Measurements from ENCODE around the gene DTNBP1. TPM values are rescaled to one million over a fixed set of nuclear protein-coding genes. Genes with fewer than 3 reads are reported as not detected.

DTNBP1 gene
- 17.2 and 19.2 TPM in 2 replicates for total RNA-seq

- peaks cover 14% of the 10 kb centered on the region for H3K27me3 Mint-ChIP-seq (ENCODE audit: insufficient read depth)
- DNase-seq (ENCODE audit: low spot score) = peak; percentile 85
- H3K27ac Mint-ChIP-seq = peak within 1 kb of the TSS; percentile 77
- peak within 1 kb of the TSS; percentile 81 for H3K4me3 Mint-ChIP-seq
- peaks cover 13% of the 10 kb centered on the region for H3K36me3 Mint-ChIP-seq (ENCODE audit: low read depth)
- peaks cover 24% of the 10 kb centered on the region for H3K4me1 Mint-ChIP-seq (ENCODE audit: low read depth)
- intact Hi-C loops (cut with micrococcal nuclease) = loop anchor here (2.0 kb wide), 2 partner anchors 34 to 466 kb away; partner anchors contain the start of gene MYLIP
- no peaks in the 10 kb centered on the region for H3K9me3 Mint-ChIP-seq
Observed at GRCh38 chr6:15662326-15663129, at the start of gene DTNBP1. DTNBP1 (minus strand) TSS chr6:15663028; CDS start chr6:15662869, 159 bp downstream.

GRCh38 chr6:15709651-15710269, 46.9 kb upstream of the DTNBP1 start:
- no peak overlapping the region for H3K27ac Mint-ChIP-seq

GRCh38 chr6:15708231-15708630, 45.4 kb upstream of the DTNBP1 start:
- no peak for DNase-seq (ENCODE audit: low spot score)
- H3K36me3 Mint-ChIP-seq (ENCODE audit: low read depth) = no peaks in the 10 kb centered on the region
- intact Hi-C loops (cut with micrococcal nuclease) = no loop called here
- H3K4me3 Mint-ChIP-seq = no peak overlapping the region
- peaks cover 8% of the 10 kb centered on the region for H3K27me3 Mint-ChIP-seq (ENCODE audit: insufficient read depth)
- H3K27ac Mint-ChIP-seq = no peak overlapping the region
- peaks cover 3% of the 10 kb centered on the region for H3K9me3 Mint-ChIP-seq
- H3K4me1 Mint-ChIP-seq (ENCODE audit: low read depth) = no peaks in the 10 kb centered on the region

More at GRCh38 chr6:15709651-15710269, 46.9 kb upstream of the DTNBP1 start:
- no peak for DNase-seq (ENCODE audit: low spot score)
- intact Hi-C loops (cut with micrococcal nuclease) = no loop called here
- Mint-ChIP-seq H3K36me3 (ENCODE audit: low read depth) (no peaks in the 10 kb centered on the region), H3K27me3 (ENCODE audit: insufficient read depth) (peaks cover 8% of the 10 kb centered on the region), H3K4me1 (ENCODE audit: low read depth) (peaks cover 6% of the 10 kb centered on the region), H3K4me3 (no peak overlapping the region), H3K9me3 (no peaks in the 10 kb centered on the region)

- no peaks in the 10 kb centered on the region for H3K36me3 Mint-ChIP-seq (ENCODE audit: low read depth)
- H3K4me1 Mint-ChIP-seq (ENCODE audit: low read depth) = no peaks in the 10 kb centered on the region
- intact Hi-C loops (cut with micrococcal nuclease) = no loop called here
- peaks cover 11% of the 10 kb centered on the region for H3K27me3 Mint-ChIP-seq (ENCODE audit: insufficient read depth)
- DNase-seq (ENCODE audit: low spot score) = no peak
- H3K4me3 Mint-ChIP-seq = no peak overlapping the region
- no peak overlapping the region for H3K27ac Mint-ChIP-seq
- peaks cover 3% of the 10 kb centered on the region for H3K9me3 Mint-ChIP-seq
Observed at GRCh38 chr6:15705981-15706380, 43.2 kb upstream of the DTNBP1 start.

GRCh38 chr6:15698471-15698870, 35.6 kb upstream of the DTNBP1 start:
- Mint-ChIP-seq H3K36me3 (ENCODE audit: low read depth) (no peaks in the 10 kb centered on the region), H3K4me3 (no peak overlapping the region), H3K27me3 (ENCODE audit: insufficient read depth) (peaks cover 6% of the 10 kb centered on the region), H3K4me1 (ENCODE audit: low read depth) (no peaks in the 10 kb centered on the region), H3K9me3 (no peaks in the 10 kb centered on the region), H3K27ac (no peak overlapping the region)
- intact Hi-C loops (cut with micrococcal nuclease) = no loop called here
- no peak for DNase-seq (ENCODE audit: low spot score)

- intact Hi-C loops (cut with micrococcal nuclease) = no loop called here
- Mint-ChIP-seq H3K4me1 (ENCODE audit: low read depth) (no peaks in the 10 kb centered on the region), H3K27ac (no peak overlapping the region), H3K36me3 (ENCODE audit: low read depth) (no peaks in the 10 kb centered on the region), H3K4me3 (no peak overlapping the region), H3K9me3 (no peaks in the 10 kb centered on the region), H3K27me3 (ENCODE audit: insufficient read depth) (peaks cover 6% of the 10 kb centered on the region)
- DNase-seq (ENCODE audit: low spot score) = no peak
Observed at GRCh38 chr6:15697895-15698294, 35.1 kb upstream of the DTNBP1 start.

GRCh38 chr6:15691250-15691869, 28.5 kb upstream of the DTNBP1 start:
- Mint-ChIP-seq H3K27ac (no peak overlapping the region), H3K27me3 (ENCODE audit: insufficient read depth) (peaks cover 7% of the 10 kb centered on the region), H3K4me1 (ENCODE audit: low read depth) (peaks cover 16% of the 10 kb centered on the region), H3K36me3 (ENCODE audit: low read depth) (no peaks in the 10 kb centered on the region), H3K4me3 (no peak overlapping the region), H3K9me3 (no peaks in the 10 kb centered on the region)
- intact Hi-C loops (cut with micrococcal nuclease) = loop anchor here (1.0 to 5.0 kb wide), 9 partner anchors 41 to 515 kb away; partner anchors contain the start of gene MYLIP
- DNase-seq (ENCODE audit: low spot score) = peak; percentile 76

GRCh38 chr6:15690510-15690909, 27.7 kb upstream of the DTNBP1 start:
- no peaks in the 10 kb centered on the region for H3K36me3 Mint-ChIP-seq (ENCODE audit: low read depth)
- H3K4me3 Mint-ChIP-seq = no peak overlapping the region
- no peak for DNase-seq (ENCODE audit: low spot score)
- H3K4me1 Mint-ChIP-seq (ENCODE audit: low read depth) = peaks cover 16% of the 10 kb centered on the region
- intact Hi-C loops (cut with micrococcal nuclease) = loop anchor here (2.0 to 5.0 kb wide), 4 partner anchors 42 to 297 kb away; no protein-coding TSS in a partner anchor
- H3K27me3 Mint-ChIP-seq (ENCODE audit: insufficient read depth) = peaks cover 7% of the 10 kb centered on the region
- H3K9me3 Mint-ChIP-seq = no peaks in the 10 kb centered on the region
- no peak overlapping the region for H3K27ac Mint-ChIP-seq

- intact Hi-C loops (cut with micrococcal nuclease) = loop anchor here (2.0 to 5.0 kb wide), 4 partner anchors 43 to 297 kb away; no protein-coding TSS in a partner anchor
- DNase-seq (ENCODE audit: low spot score) = no peak
- Mint-ChIP-seq H3K27me3 (ENCODE audit: insufficient read depth) (peaks cover 7% of the 10 kb centered on the region), H3K4me1 (ENCODE audit: low read depth) (peaks cover 16% of the 10 kb centered on the region), H3K4me3 (no peak overlapping the region), H3K36me3 (ENCODE audit: low read depth) (no peaks in the 10 kb centered on the region), H3K27ac (no peak overlapping the region), H3K9me3 (no peaks in the 10 kb centered on the region)
Observed at GRCh38 chr6:15689586-15690482, 27.0 kb upstream of the DTNBP1 start.

- Mint-ChIP-seq H3K36me3 (ENCODE audit: low read depth) (no peaks in the 10 kb centered on the region), H3K27ac (no peak overlapping the region), H3K4me1 (ENCODE audit: low read depth) (peaks cover 5% of the 10 kb centered on the region), H3K27me3 (ENCODE audit: insufficient read depth) (peaks cover 1% of the 10 kb centered on the region), H3K9me3 (peaks cover 4% of the 10 kb centered on the region), H3K4me3 (no peak overlapping the region)
- intact Hi-C loops (cut with micrococcal nuclease) = no loop called here
- DNase-seq (ENCODE audit: low spot score) = no peak
Observed at GRCh38 chr6:15685619-15686018, 22.8 kb upstream of the DTNBP1 start.

- Mint-ChIP-seq H3K4me1 (ENCODE audit: low read depth) (no peaks in the 10 kb centered on the region), H3K4me3 (no peak overlapping the region), H3K27ac (no peak overlapping the region), H3K9me3 (peaks cover 4% of the 10 kb centered on the region), H3K27me3 (ENCODE audit: insufficient read depth) (peaks cover 8% of the 10 kb centered on the region), H3K36me3 (ENCODE audit: low read depth) (no peaks in the 10 kb centered on the region)
- intact Hi-C loops (cut with micrococcal nuclease) = no loop called here
- DNase-seq (ENCODE audit: low spot score) = no peak
Observed at GRCh38 chr6:15682965-15683822, 20.4 kb upstream of the DTNBP1 start.

All from activated T-helper 1 cell treated with anti-CD3 and anti-CD28 coated beads, Interleukin-12 subunit alpha, Interleukin-12 subunit beta, Interleukin-2, Interleukin-4 antibody, amounts not matched to agents 30 ng/mL and 10 ng/mL and 1 ng/mL, durations not matched to agents 14 hours and 24 hours and 36 hours (primary cell).